ENCODE data around the gene SIRT6.
A peak's percentile ranks its signal among the peaks of the same experiment; 100 is the strongest.
"Not testable (repeated sequence)": the region's sequence is repeated elsewhere in the genome, so short reads cannot be mapped to it uniquely, and the experiment has no call there.

The SIRT6 gene

DNA sequence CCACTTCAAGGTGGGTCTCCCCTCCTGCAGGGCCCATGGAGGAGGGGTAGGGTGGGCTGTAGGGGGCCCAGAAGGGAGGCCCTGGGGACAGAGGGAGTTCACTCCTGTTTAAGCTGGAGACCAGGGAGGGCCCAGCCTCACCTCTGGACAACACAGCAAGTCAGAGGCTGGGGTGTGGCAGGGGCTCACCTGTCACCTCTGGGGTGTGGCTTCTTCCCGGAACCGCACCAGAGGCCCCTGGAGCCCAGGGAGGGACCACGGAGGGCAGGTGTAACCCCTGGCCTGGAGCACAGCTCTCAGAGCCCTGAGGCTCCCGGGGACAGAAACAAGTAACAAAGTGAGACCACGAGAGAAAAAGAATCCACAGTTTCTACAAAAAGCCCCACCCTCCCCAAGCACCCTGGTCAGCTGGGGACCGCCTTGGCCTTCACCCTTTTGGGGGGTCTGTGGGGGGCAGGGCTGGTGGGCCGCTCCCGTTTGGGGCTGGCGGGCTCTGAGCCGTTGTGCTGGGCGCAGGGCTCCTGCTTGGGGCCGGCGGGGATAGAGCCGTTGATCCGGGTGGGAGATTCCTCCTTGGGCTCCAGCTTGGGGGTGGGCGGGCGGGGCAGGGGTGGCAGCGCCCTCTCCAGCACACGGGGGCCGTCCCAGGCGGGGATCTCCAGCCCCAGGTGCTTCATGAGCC lies 8.0 kb downstream of the SIRT6 start:
- no peak for DNase-seq (ENCODE audit: low spot score)

DNA sequence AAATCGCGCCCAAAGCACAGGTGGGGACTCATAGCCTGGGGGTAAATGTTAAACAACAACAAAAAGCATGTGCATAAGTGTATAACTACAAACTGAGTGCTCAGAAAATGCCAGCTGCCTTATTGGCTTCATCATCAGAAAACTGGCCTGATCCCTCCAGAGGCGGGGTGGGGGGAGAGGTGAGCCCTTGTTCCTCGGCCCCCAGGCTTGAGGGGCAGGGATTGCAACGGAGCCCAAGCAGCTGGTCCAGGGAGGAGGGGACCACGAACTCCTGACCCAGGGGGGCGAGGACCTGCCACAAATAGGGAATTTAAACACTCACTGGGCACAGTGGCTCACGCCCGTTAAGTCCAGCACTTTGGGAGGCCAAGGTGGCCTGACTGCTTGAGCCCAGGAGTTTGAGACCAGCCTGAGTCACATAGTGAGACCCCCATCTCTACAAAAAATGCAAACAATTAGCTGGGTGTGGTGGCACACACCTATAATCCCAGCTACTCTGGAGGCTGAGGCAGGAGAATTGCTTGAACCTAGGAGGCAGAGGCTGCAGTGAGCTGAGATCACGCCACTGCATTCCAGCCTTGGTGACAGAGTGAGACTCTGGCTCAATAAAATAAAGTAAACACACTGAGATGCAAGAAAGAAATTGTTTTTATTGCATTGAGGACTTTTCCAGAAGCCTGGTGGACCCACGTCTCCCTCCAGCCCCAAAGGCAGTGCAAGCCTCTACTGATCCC lies 8.7 kb downstream of the SIRT6 start:
- DNase-seq (ENCODE audit: low spot score): no peak

DNA sequence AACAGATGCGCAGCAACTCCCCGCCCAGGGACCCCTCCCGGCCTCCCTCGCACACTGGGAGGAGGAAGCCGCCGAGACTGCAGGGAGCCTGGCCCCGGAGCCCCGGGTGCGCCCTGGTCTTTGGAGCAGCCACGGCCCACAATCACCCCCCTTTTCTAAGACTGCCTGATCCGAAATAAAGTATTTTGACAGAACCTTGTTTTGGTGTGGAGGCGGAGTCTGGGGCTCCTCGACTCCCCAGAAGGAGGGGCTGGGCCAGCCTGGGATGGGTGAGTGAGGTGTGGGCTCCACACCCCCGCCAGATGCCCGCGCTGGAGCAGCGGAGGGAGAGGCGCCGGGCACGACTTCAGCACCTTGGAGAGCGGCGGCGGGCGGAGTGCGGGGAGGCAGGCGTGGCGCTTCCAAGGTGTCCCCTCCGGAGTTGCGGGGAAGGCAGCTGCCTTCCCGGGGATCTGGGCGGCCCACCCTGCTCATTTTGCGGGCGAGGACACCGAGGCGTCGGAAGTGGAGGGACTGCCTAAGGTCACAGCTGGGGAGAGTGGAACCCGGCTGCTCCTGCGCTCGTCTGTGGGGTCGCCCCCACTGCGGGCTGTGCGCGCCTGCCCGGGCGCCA lies 9.4 kb downstream of the SIRT6 start:
- peak; percentile 50 for DNase-seq (ENCODE audit: low spot score)

GRCh38 chr19:4171676-4172075 lies 10.7 kb downstream of the SIRT6 start:
- no peak for DNase-seq (ENCODE audit: low spot score)

DNA sequence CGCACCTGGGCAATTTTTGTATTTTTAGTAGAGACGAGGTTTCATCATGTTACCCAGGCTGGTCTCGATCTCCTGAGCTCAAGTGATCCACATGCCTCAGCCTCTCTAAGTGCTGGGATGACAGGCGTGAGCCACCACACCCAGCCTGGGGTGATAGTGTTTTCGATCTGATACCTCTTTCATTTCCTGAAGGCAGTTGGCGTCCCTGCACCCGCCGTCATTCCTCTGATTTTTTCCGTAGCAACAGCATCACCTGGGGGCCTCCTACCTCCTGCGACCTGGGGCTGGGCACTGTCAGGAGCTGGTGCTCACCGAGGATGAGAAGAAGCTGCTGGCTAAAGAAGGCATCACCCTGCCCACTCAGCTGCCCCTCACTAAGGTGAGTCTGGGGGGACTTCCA lies 18.1 kb downstream of the SIRT6 start:
- DNase-seq (ENCODE audit: low spot score): no peak

DNA sequence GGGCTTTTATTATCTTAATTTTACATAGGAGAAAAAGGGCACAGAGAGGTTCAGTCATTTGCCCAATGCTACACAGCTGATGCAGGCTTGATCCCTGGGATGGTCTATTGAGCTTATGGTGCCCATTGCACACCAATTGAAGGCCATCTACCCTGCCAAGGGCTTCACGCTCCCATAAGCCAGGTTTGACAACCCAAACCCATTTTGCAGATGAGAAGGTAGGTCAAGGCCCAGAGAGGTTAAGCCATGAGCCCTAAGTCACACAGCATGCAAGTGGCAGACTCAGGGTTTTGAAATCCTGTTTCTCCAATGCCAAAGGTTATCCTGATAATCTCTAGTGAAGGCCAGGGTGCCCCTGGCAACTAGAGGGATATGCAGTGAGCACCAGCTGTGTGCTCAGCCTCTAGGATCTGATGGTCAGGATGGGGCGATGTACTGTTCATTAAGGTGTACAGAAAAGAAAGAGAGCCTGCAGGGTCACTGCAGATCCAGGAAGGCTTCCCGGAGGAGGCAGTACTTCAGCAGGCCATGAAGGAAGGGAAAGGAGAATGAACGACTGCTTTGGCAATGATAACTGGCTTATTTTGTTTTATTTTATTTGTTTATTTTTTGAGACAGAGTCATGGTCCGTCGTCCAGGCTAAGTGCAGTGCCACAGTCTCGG lies 20.8 kb downstream of the SIRT6 start:
- DNase-seq (ENCODE audit: low spot score): no peak

DNA sequence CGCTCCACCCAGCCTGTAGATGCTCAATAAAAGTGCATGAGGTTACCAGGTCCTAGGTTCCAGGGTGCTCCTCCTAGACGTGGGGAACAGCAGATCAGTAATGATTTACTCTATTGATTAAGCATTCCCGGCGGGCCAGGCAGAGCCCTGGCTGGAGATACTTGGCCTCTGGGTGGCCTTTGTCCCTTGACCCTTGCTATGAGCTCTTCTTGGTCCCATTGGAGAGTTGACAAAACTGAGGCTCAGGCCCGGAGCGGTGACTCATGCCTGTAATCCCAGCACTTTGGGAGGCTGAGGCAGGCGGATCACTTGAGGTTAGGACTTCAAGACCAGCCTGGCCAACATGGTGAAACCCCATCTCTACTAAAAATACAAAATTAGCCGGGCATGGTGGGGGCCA lies 24.4 kb downstream of the SIRT6 start:
- DNase-seq (ENCODE audit: low spot score): not testable (repeated sequence)

DNA sequence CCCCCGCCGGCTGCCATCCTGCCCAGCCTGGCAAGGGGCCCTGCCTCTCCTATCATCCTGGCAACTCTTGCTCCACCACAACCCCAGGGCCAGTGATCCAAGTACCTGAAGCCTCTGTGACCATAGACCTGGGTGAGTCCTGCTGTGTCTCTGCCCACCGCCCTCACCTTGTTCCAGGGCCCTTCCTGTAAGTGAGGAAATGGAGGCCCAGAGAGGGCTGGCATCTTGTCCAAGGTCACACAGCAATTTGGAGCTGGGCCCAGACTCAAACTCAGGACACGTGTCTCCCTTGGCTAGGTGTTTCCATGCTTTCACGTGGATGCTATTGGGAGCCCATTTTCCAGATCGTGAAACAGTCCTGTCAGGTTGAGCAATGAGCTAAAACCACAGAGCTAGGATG lies 25.2 kb downstream of the SIRT6 start:
- no peak for DNase-seq (ENCODE audit: low spot score)

DNA sequence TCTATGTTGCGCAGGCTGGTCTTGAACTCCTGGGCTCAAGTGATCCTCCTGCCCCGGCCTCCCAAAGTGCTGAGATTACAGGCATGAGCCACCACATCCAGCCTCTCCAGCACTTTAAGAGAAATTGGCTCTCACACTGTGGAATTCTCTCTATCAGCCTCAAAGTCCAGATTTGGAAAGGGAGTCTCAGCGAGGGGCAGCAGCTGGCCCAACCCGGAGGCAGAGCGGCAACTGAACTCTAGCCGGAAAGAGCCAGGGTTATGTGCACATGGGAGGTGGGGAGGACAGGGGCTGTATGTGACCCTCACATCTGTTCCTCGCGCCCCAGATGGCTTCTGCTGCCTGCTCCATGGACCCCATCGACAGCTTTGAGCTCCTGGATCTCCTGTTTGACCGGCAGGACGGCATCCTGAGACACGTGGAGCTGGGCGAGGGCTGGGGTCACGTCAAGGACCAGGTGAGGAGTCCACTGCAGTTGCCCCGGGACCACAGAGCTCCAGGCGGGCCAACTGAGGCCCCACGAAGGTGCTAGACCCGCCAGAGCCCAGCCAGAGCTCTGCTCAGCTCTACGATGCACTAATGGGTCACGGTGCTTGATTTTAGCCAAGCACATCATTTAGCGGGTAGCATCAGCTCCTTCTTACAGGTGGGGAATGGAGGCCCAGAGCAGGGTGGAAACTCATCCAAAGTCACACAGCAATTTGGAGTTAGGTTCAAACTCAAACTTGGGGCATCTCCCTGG lies 27.6 kb downstream of the SIRT6 start:
- no peak for DNase-seq (ENCODE audit: low spot score)

DNA sequence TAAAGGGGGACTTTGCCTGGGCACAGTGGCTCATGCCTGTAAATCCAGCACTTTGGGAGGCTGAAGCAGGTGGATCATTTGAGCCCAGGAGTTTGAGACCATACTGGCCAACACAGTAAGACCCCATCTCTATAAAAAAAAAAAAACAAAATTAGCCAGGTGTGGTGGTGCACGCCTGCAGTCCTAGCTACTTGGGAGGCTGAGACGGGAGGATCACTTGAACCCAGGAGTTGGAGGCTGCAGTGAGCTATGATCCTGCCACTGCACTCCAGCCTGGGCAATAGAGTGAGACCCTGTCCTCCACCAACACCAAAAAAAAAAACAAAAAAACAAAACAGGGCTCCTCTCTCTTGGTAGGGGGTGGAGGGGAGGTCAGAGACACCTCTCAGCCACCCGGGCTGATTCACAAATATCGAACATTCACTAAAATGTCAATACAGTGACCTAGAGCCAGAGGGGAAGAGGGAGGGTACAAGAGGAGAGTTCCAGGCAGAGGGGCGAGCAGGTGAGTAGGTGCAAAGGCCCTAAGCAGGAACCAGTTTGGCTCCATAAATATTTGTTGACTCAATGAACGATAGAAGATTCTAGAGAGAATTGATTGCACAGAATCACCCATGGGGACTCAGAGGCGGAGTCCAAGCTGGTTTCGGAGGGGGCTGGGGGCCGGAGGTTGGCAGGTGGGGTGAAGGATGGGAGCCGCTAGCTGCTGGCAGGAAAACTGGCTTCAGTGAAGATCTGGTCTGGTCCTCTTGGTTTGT lies 29.9 kb downstream of the SIRT6 start:
- DNase-seq (ENCODE audit: low spot score): no peak

- DNase-seq (ENCODE audit: low spot score): no peak
These were observed 30.7 kb downstream of the SIRT6 start for GRCh38 chr19:4151623-4152022.

- no peak for DNase-seq (ENCODE audit: low spot score)
These were observed 32.7 kb downstream of the SIRT6 start for GRCh38 chr19:4149518-4150288.

- peak; percentile 53 for DNase-seq (ENCODE audit: low spot score)
These were observed 37.6 kb downstream of the SIRT6 start for GRCh38 chr19:4144666-4145249.

DNA sequence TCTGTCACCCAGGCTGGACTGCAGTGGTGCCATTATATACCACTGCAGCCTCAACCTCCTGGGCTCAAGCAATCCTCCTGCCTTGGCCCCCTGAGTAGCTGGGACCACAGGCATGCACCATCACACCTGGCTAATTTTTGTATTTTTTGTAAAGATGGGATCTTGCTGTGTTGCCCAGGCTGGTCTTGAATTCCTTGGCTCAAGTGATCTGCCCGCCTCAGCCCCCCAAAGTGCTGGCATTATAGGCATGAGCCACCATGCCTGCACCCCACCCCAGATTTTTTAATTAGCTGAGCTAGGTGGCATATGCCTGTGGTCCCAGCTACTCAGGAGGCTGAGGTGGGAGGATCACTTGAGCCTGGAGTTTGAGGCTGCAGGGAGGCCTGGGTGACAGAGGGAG lies 39.4 kb downstream of the SIRT6 start:
- not testable (repeated sequence) for DNase-seq (ENCODE audit: low spot score)

GRCh38 chr19:4140237-4140711 lies 42.1 kb downstream of the SIRT6 start:
- DNase-seq (ENCODE audit: low spot score): peak; percentile 84

GRCh38 chr19:4139614-4140236 lies 42.6 kb downstream of the SIRT6 start:
- DNase-seq (ENCODE audit: low spot score): peak; percentile 74

DNA sequence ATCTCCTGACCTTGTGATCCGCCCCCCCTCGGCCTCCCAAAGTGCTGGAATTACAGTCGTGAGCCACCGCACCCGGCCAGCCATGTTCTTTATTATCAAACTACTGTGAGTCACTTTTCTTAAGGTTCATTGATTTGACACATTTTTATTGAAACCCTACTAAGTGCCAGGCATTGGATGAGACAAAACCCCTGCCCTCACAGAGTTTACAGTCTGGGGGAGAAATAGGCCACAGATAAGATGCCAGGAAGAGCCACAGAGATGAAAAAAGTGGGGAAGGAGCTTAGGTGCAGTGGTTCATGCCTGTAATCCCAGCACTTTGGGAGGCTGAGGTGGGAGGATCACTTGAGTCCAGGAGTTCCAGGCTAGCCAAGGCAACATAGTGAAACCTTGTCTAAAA lies 43.9 kb downstream of the SIRT6 start:
- no peak for DNase-seq (ENCODE audit: low spot score)

DNA sequence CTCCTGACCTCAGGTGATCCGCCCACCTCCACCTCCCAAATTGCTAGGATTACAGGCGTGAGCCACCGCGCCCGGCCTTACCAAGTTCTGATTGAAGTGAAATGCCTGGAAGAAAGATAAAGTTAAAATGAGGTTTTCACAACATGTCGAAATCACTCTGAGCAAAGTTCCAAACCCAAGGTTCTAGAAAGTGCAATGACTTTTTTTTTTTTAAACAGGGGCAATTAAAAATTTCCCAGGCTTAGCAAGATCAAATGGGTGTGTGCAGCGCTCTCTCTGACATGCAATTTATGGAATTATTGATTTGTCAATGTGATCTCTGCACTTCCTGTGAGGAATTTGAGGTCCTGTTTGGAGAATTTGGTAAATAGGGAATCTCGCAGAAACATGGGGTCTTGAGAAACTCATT lies 45.7 kb downstream of the SIRT6 start:
- no peak for DNase-seq (ENCODE audit: low spot score)

GRCh38 chr19:4135386-4135785 lies 47.0 kb downstream of the SIRT6 start:
- not testable (repeated sequence) for DNase-seq (ENCODE audit: low spot score)

DNA sequence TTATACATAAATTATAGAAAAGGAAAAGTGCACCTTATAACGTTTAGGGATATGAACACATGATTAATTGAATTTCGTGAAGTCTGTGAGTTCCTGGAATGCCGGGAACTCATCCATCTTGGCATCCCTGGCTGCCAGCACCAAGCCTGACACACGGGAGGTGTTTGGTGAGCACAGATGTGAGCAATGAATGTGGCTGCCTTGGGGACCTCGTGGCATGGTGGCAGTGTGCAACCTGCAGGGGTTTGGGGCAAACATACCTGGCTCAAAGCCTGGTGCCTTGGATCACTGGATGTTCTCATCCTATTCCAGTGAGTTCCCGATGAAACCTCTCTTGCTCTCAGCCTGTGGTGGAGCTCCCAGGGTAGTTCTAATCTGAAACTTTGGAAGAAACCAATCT lies 48.0 kb downstream of the SIRT6 start:
- DNase-seq (ENCODE audit: low spot score): no peak

Data from hepatic stellate cell (primary cell).